IPS-11a (cell line): Measurements from ENCODE around the gene LPA.
A peak's percentile ranks its signal among the peaks of the same experiment; 100 is the strongest.

Experiments
- H3K4me3 ChIP-seq: one replicate; pipeline ENCODE4 v1.5.1; 2013; ENCODE audit warnings: low read depth, low read length, control low read depth

The LPA gene

DNA sequence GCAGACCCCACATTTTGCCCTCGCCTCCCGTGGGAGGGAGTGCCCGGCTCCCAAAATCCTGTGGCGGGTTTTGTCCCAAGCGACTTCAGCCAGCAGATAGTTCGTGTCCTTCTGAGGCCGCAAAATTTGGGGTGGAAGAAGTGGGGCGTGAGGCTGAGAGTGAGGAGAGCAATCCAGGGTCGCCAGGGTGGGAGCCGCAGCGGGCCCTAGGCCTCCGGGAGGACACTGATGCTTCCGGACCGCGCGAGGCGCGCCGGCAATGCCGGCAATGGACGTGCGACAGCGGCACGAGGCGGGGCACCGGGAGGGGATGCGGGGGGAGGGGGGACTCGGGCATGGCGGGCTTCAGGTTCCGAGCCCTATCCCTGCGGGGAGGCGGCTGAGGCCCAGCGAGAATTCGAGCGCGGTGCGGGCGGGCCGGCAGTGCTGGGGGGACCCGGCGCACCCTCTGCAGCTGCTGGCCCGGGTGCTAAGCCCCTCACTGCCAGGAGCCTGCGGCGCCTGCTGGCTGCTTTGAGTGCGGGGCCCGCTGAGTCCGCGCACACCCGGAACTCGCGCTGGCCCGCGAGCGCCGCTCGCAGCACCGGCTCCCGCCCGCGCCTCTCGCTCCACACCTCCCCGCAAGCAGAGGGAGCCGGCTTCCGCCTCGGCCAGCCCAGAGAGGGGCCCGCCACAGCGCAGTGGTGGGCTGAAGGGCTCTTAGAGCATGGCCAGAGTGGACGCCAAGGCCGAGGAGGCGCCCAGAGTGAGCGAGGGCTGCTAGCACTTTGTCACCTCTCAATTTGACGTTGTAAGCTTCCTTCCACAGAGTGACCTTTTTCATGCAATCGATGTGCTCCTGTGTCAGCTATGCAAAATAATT, 143.8 kb downstream of the LPA start:
- H3K4me3 ChIP-seq = peak overlapping the region; percentile 74

DNA sequence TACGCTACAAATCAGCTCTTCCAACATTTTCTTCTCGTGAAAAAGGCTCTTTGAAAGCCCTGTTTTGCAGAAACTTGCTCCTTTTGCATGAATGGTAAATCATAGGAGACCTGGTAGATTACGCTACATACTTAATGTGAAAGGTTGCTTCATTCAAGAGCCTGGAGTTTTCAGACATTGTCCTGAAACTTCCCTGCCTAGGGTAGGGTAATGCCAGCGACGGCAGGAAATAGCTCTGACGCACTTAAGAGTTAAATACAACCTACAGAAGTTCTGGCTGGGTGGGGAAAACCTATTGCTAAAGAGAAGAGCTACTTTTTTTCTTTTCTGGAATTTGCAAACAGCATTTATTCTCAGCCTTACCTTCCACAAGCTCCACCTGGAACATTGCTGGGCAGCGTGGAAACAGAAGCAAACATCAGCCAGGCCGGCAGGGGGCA, 144.5 kb downstream of the LPA start:
- peak overlapping the region; percentile 74 for H3K4me3 ChIP-seq

DNA sequence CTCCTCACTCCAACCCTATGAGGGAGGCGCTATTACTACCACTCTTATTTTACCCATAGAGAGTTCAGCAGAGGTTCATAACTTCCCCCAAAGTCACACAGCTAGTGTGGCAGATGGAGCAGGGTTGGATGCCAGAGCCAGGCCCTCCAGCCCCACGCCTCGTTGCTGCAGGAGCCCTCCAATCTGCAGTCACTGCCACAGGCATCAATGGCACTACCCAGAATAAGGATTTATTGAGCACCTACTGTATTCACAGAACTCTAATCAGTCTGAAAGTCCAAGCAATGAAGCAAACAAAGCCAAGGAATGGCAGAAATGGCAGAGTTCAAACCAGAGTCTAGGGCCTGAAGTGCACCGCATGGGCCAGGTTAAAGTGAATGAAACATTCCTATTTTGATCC, 144.9 kb downstream of the LPA start:
- no peak overlapping the region for H3K4me3 ChIP-seq

DNA sequence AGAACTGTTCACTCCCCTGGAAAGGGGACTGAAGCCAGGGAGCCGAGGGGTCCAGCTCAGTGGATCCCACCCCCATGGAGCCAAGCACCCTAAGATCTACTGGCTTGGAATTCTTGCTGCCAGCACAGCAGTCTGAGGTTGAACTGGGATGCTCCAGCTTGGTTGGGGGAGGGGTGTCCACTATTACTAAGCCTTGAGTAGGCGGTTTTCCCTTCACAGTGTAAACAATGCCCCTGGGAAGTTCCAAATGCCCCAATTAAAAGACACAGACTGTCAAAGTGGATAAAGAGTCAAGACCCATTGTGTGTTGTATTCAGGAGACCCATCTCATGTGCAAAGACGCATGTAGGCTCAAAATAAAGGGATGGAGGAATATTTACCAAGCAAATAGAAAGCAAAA, 150.2 kb downstream of the LPA start:
- H3K4me3 ChIP-seq = no peak overlapping the region

DNA sequence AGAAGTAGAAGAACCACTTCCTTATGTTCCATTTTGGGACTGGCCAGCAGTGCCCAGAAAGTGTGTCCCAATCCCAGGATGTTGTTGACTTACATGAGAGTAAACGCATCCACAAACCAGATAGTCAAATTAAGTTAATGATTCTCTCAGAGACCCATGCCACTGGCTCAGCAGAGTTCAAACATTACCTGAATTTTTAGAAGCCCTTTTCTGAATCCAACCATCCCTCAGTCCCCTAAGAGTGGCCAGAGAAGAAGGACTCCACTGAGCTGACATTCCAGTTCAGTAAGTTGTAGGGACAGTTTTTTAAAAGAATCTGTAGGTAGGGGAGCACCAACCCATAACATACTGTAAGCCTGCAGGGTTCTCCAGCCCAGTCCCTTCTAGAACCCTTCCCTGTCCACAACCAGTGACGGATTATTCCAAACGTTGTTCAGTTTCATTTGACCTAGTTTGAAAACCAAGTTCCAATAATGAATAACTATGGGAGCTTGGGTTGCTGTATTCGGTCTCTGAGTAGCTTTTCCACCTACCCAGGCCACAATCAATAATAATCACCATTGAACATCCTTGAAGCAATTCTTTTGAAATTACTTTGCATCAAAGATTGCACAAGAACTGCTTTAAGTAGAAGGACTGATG, 153.0 kb downstream of the LPA start:
- H3K4me3 ChIP-seq = no peak overlapping the region

DNA sequence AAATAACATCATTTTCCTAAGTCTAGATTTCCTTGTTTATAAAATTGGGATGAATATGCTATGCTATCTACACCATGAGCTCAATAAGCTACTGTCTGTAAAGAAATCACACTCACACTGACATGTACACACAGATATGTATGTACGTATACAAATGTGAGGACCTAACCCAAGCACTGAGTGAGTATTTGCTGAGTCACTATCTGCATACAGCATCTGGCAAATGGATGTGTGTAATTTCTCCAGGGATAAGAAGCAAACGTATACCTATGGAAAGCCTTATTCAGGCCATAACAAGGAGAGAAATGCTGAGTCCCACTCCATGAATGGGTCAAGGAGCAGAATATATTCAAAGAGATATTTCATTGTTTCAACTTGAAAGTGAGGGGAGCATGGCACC, 153.9 kb downstream of the LPA start:
- H3K4me3 ChIP-seq = no peak overlapping the region

DNA sequence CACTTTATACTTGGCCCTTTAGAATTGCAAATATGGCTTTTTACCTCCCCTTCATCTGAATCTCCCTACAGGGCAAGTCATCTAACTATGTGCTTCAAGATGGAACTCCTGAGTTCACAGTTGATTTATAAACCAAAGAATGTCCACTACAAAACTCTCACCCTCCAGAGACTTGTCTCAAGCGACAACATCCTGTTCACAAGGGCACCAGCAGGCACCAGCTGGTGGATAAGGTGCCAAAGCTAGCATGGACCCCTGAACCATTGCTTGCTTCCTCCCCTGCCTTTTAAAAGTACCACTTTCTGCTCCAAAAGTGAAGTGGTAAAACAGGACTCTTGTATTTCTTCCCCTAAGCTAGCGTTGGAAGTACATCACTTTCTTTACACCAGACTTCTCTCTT, 154.5 kb downstream of the LPA start:
- no peak overlapping the region for H3K4me3 ChIP-seq

DNA sequence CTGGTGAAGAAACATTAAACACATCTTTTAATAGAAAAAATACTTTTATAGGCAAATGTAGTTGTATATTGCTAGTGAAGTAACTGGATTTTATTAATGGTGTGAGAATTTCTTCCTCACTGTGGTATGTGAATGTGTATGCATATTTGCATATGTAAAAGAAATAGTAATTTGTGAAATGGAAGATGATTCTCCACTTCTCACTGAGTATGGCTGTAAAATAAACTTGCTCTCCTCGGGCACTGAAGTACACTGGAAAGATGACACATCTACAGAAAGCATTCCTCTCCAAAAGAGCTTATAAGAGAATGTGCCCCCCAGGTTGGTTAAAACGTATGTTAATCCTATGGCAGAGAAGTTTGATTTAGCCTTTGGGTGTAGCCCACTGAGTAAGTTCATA, 155.5 kb downstream of the LPA start:
- no peak overlapping the region for H3K4me3 ChIP-seq

DNA sequence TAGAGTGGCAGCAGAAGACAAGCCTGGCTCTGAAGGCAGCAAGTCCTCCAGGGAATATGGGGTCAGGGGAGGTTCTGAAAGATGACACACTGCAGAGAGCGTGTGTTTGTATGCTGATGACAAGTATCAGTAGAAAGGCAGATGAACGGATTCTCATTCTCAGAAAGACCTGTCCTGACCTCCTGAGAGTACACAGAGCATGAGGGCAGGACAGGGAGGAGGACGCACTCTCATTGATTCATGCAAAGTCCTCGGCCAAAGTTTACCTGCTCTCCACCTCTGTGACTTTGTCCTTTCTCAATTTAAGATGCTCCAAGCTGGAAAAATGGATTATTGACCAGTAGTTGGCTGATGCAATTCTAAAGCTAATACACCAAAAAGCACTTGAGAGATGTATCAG, 156.7 kb downstream of the LPA start:
- H3K4me3 ChIP-seq = no peak overlapping the region

DNA sequence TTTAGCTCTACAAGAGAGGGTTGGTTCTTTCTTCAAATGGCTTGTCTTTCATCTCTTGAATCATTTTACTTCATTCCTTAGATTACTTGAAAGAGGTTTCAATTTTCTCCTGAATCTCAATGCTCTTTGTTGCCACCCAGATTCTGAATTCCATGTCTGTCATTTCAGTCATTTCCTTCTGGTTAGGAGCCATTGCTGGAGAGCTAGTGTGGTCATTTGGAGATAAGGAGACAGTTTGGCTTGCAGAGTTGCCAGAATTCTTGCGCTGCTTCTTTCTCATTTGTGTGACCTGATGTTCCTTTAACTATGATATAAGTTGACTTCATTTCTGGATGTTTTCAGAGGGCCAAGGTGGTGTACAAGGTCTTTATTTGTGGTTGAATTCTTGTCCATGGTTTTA, 158.1 kb downstream of the LPA start:
- no peak overlapping the region for H3K4me3 ChIP-seq

DNA sequence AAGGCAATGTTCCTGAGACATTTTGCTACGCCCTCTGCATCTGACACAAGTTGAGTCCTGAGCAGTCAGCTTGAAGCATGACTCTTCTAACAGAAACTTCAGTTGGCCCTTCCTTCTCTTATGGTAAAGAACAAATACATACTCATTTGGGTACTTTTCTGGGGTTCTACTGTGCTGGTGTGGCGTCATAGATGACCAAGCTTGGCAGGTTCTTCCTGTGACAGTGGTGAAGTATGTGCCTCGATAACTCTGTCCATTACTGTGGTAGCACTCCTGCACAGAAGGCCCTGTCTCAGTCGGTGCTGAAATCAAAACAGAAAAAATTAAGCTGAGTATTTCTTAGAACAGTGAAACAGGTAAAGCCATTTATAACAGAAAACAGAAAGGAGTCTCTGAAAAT, 163.4 kb downstream of the LPA start:
- no peak overlapping the region for H3K4me3 ChIP-seq

DNA sequence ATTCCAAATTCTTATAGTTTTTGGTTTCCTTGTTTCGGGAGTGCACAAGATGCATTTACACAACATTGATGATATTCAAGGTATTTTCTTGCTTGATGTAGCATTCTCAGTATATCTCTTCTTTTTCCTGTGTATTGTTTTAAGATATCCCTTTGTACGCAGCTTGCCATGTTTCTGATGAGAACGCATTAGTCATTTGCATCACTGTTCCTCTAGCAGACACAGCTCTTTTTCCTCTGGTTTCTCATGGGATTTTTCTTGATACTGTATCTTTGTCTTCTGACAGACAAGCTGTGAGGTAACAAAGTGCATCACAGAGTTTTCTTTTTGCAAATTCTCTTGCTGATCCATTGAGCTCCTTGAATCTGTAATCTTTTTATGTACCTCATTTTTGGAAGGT, 169.5 kb downstream of the LPA start:
- H3K4me3 ChIP-seq = no peak overlapping the region

DNA sequence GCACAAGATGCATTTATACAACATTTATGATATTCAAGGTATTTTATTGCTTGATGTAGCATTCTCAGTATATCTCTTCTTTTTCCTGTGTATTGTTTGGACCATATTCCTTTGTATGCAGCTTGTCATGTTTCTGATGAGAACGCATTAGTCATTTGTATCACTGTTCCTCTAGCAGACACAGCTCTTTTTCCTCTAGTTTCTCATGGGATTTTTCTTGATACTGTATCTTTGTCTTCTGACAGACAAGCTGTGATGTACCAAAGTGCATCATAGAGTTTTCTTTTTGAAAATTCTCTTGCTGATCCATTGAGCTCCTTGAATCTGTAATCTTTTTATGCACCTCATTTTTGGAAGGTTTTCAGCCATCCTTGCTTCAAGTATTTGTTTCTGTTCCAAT, 175.0 kb downstream of the LPA start:
- H3K4me3 ChIP-seq = no peak overlapping the region

DNA sequence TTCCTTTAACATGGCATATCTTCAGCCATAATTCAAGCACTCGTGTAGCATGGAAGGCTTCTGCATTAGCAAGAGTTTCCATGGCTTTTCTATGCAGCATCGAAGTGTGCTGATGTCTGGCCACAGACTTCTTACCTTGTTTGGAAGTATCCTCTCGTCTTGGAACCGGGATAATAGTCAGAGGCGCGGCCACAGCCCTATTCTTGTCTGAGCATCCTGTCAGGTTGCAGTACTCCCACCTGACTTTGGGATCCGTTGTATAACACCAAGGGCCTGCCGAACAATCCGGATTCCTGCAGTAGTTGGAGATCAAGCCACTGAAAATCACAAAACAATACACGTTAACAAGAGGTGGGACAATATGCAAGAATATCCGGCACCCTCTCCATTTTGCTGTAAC, 177.0 kb downstream of the LPA start:
- no peak overlapping the region for H3K4me3 ChIP-seq
